Muscle of leg (tissue), 11 donors: ENCODE results near the gene INPP5E. TPM values are rescaled to one million over a fixed set of nuclear protein-coding genes. Genes with fewer than 3 reads are reported as not detected.
"Not testable (repeated sequence)": the region's sequence is repeated elsewhere in the genome, so short reads cannot be mapped to it uniquely, and the experiment has no call there.

Source experiments
- DNase-seq: peaks from one replicate; pipeline ENCODE4 v3.0.0; 2013
- H3K27ac ChIP-seq: one replicate; pipeline ENCODE4 v1.5.1; 2013; ENCODE audit warnings: mild to moderate bottlenecking, low read length, control low read depth
- H3K27me3 ChIP-seq: one replicate; pipeline ENCODE4 v1.6.1; 2013; ENCODE audit warnings: low read length; ENCODE audit not compliant: control insufficient read depth, insufficient read depth
- H3K36me3 ChIP-seq: one replicate; pipeline ENCODE4 v1.6.1; 2013; ENCODE audit warnings: low read length; ENCODE audit not compliant: control insufficient read depth, insufficient read depth
- H3K4me1 ChIP-seq: one replicate; pipeline ENCODE4 v1.6.1; 2013; ENCODE audit warnings: low read length; ENCODE audit not compliant: control insufficient read depth, insufficient read depth
- H3K4me3 ChIP-seq: one replicate; pipeline ENCODE4 v1.5.1; 2013; ENCODE audit warnings: low read length, control low read depth
- H3K9me3 ChIP-seq: replicated peaks from 2 replicates; pipeline ENCODE4 v1.6.1; 2013; ENCODE audit warnings: low read depth, low read length; ENCODE audit not compliant: control insufficient read depth
- WGBS: methylation state at CpG from one replicate; pipeline ENCODE4 v1.1.5; 2013; ENCODE audit warnings: missing lambda C conversion rate; ENCODE audit not compliant: insufficient coverage; 5-methylcytosine and 5-hydroxymethylcytosine counted together
- polyA plus RNA-seq, 8 donors: library from polyadenylated mRNA; unstranded; fragments of 120-200 nt; gene quantifications; one replicate each; pipeline versions ENCODE4 v1.2.1 to v1.2.3, GENCODE V29; 2013; ENCODE audit warnings: inconsistent platforms in 1 of 8, low replicate concordance in 1 of 8; ENCODE audit not compliant: insufficient read length in 8 of 8, insufficient read depth in 1 of 8
- total RNA-seq: library from RNA; stranded (reverse); fragments of 120-200 nt; gene quantifications from one replicate; pipeline ENCODE4 v1.2.4, GENCODE V29; 2013

Gene INPP5E
- total and polyA plus RNA-seq, 9 donors, result 5.9 to 14.4 (median 10.5) TPM

DNA sequence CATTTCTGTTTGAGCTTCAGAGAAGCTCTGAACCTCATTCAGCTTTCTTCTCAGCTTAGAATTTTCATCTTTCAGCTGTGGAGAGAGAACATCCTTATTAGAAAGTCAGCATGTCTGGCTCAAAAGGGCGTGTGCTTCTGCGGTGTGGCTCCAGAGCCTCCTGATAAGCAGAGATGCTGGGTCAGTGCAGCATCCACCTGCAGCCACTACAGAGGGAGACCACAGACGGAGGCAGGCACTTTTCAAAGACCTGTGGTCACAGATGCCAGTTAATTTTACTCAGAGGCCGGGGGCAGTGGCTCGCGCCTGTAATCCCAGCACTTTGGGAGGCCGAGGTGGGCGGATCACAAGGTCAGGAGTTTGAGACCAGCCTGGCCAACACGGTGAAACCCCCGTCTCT lies 33.7 kb downstream of the INPP5E start:
- H3K4me3 ChIP-seq, H3K9me3 ChIP-seq, DNase-seq, H3K27me3 ChIP-seq, H3K27ac ChIP-seq: not testable (repeated sequence)
- Histone ChIP-seq H3K4me1 (peaks cover 12% of the 10 kb centered on the region), H3K36me3 (peaks cover 45% of the 10 kb centered on the region)
- 92% methylated on average over 7 of the region's 10 CpGs for WGBS

DNA sequence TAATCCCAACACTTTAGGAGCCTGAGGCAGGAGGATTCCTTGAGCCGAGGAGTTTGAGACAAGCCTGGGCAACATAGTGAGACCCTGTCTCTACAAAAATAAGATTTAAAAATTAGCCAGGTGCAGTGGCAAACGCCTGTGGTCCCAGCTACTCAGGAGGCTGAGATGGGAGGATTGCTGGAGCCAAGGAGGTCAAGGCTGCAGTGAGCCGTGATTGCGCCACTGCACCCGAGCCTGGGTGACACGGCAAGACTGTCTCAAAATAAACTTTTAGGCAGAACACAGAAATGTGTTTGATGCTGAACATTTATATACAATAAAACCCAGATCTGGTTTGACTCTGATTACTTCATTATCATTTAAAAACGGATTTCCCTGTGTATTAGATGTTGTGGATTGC lies 34.2 kb downstream of the INPP5E start:
- no peak for DNase-seq
- no peaks in the 10 kb centered on the region for H3K9me3 ChIP-seq
- 100% methylated on average over 1 of the region's 7 CpGs for WGBS
- peaks cover 45% of the 10 kb centered on the region for H3K36me3 ChIP-seq
- H3K4me3 ChIP-seq, result no peak overlapping the region
- H3K27ac ChIP-seq, result no peak overlapping the region
- H3K27me3 ChIP-seq, result no peaks in the 10 kb centered on the region
- peaks cover 15% of the 10 kb centered on the region for H3K4me1 ChIP-seq

DNA sequence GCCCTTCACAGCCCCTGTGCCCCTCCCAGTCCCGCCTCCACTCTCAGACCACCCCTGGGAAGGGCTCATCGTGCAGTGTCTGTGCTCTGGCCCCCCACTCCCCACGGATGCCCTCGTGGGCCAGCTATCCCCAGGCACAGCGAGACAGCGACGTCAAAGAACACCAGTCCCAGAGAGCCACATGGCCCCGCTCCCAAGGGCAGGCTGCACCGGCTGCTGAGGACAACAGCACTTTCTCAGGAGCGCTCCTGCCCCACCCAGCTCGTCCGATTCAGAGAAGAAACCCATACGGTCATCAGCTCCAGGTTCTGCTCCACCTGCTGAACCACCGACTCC lies 34.9 kb downstream of the INPP5E start:
- Histone ChIP-seq H3K27me3 (no peaks in the 10 kb centered on the region), H3K9me3 (no peaks in the 10 kb centered on the region), H3K36me3 (peaks cover 45% of the 10 kb centered on the region), H3K4me3 (no peak overlapping the region), H3K4me1 (peaks cover 16% of the 10 kb centered on the region), H3K27ac (no peak overlapping the region)
- no peak for DNase-seq
- WGBS, result 89% methylated on average over 14 of the region's 14 CpGs

DNA sequence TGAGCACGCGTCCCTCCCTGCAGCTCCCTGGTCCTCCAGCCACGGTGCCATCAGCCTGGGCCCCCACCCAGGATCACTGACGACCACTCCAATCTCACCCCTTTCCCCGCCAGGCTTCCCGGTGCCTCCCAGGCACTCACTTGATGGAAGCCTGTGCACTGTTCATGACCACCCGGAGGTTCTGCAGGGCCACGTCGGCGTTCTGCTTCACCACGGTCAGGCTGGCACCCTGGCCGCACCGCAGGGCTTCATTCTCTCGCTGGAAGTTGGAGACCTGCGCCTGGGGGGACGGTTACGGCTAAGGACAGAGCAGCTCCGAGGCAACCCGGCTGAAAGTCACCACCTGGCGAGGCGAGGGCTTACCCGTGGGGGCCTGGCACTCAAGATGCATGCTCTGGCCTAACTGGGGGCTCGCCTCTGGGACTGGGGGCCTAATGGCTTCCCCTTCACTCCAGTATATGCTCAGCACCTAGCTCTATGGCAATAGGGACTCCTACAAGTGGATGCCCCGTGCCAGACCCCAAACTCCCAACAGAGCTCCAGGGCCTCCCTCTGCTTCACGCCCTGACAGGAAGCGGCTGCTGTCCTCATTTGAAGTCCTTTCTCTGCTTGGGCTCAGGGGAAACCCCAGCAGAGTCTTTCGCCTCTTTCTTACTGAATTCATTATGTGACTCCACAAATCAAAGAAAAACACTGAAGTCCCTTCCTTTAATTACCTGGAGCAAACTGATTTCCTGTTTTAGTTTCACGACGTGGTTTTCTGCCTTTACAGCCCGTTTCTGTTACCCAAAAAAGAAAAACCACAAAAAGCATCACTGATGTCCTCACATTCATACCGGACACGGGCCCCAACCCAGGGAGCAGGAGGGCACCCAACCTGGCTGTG lies 35.5 kb downstream of the INPP5E start:
- 90% methylated on average over 29 of the region's 32 CpGs for WGBS
- Histone ChIP-seq H3K36me3 (peaks cover 45% of the 10 kb centered on the region), H3K9me3 (no peaks in the 10 kb centered on the region), H3K27ac (no peak overlapping the region), H3K4me1 (peaks cover 13% of the 10 kb centered on the region), H3K4me3 (no peak overlapping the region), H3K27me3 (no peaks in the 10 kb centered on the region)
- no peak for DNase-seq

DNA sequence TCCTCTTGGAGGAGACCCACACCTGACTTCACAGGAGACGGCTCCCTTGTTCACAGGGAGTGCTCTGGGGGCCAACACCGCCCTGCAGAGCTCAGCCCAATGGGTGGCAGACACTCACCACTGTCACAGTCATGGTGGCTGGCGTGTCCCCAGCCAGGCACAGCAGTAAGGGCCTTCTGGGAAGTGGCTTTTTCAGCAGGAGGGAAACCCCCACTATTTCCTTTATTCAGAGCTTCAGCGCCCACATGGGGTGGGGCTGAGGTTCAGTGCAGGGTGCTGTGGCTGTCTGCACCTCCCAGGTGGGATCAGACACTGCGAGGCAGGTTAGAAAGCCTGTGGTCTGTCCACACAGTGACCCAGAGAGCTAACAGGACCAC lies 36.1 kb downstream of the INPP5E start:
- Histone ChIP-seq H3K27ac (no peak overlapping the region), H3K4me1 (peaks cover 17% of the 10 kb centered on the region), H3K4me3 (no peak overlapping the region), H3K9me3 (no peaks in the 10 kb centered on the region), H3K36me3 (peaks cover 49% of the 10 kb centered on the region), H3K27me3 (no peaks in the 10 kb centered on the region)
- 84% methylated on average over 3 of the region's 5 CpGs for WGBS
- no peak for DNase-seq

DNA sequence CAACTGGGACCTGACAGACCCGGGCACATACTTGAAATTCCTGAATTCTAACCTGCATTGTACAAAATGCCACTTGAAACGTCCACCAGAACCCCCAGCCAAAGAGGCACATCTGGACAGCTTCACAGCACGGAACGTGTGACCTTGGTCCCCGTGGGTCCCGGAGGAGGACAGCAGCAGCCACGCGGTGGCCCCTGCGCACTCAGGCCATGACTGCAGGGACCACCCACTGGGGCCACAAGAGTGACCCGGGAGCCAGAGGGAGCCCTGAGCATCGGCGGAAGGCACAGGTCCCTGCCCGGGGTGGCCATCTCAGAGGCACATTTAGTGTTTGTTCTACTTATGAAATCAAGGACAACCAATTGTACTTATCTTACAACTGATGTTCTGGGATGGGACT lies 37.6 kb downstream of the INPP5E start:
- peaks cover 18% of the 10 kb centered on the region for H3K4me1 ChIP-seq
- DNase-seq, result no peak
- H3K4me3 ChIP-seq, result no peak overlapping the region
- no peak overlapping the region for H3K27ac ChIP-seq
- H3K27me3 ChIP-seq, result no peaks in the 10 kb centered on the region
- no peaks in the 10 kb centered on the region for H3K9me3 ChIP-seq
- H3K36me3 ChIP-seq, result peaks cover 51% of the 10 kb centered on the region
- WGBS, result 59% methylated on average over 9 of the region's 13 CpGs

DNA sequence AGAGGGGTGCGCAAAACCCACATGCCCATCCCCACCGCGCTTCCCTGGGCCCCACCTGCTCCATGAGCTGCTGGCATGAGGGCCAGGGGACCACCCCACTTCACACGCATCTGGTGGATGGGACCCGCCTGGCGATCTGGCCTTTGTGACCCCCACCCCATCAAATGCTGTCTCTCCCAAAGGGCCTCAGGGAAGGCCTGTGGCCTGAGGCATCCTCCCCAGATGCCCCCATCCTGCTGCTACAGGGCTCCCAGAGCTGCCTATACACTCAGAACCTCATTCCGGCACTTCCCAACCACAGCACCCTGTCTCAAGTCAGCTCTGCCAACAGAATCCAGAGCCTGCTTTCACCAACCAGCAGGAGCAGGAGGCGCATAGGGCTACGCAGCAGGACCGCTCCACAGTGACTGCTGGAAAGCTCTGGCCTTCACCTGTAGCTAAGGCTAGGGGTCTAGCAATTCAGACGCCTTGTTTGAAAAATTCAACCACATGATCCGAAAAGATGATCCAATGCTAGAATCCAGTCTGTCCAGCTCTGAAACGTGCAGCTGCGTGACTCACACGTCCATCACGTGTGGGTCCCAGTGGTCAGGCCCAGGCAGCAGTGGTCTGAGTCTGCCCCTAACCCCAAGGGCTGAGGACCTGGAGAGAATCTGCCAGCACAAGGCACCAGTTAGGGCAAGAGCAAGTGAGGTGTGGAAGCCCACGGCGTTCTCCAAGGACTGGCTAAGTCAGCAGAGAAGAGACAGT lies 38.3 kb downstream of the INPP5E start:
- no peak for DNase-seq
- Histone ChIP-seq H3K27ac (no peak overlapping the region), H3K9me3 (no peaks in the 10 kb centered on the region), H3K27me3 (no peaks in the 10 kb centered on the region), H3K4me3 (no peak overlapping the region), H3K4me1 (peaks cover 18% of the 10 kb centered on the region), H3K36me3 (peaks cover 52% of the 10 kb centered on the region)
- 85% methylated on average over 14 of the region's 18 CpGs for WGBS

DNA sequence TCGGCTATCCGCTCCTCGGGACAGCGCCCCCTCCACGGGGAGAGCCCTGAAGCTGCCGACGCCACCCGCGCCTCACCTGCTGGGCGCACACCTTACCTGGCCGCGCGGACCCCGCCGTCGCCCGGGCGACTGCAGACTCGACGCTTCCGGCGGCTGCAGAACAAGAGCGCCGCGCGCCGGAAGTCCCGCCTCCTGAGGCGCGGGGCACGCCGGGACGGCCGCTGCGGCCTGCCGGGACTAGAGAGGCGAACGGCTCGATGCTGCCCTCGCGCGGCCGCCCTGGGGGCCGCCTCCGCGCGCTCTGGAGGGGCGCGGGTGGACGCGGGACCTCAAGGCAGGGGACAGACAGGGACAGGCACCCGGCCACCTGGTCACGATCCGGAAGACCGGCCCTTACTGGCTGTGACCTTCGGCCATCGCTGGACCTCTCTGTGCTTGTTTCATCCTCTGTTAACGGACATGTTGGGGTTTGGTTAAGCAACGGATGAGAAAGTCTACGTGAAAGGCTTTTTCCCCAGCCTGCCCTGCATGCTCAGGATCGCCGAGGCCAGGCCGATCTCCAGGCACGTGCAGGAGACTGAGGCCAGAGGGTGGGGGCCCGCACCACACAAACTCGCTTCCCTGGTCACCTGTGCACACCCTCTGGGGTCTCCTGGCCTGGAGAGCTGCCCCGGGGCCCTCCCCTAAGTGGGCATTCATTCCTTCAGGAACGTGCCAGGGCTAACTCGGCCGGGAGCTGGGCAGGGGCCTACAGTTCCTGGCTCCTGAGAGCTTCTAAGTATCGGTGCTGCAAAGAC lies 39.4 kb downstream of the INPP5E start, which contains the start of gene SNAPC4:
TSS of gene SNAPC4 (minus strand) at position 133 of the 797 bp plus-strand sequence. CDS start 1,742 bp downstream, outside the sequence.
- Histone ChIP-seq H3K27me3 (no peaks in the 10 kb centered on the region), H3K4me3 (peak within 1 kb of the TSS; percentile 59), H3K36me3 (peaks cover 60% of the 10 kb centered on the region), H3K4me1 (peaks cover 18% of the 10 kb centered on the region), H3K9me3 (no peaks in the 10 kb centered on the region), H3K27ac (no peak within 1 kb of the TSS)
- DNase-seq, result peak; percentile 94
- WGBS, result 6% methylated on average over 68 of the region's 71 CpGs

DNA sequence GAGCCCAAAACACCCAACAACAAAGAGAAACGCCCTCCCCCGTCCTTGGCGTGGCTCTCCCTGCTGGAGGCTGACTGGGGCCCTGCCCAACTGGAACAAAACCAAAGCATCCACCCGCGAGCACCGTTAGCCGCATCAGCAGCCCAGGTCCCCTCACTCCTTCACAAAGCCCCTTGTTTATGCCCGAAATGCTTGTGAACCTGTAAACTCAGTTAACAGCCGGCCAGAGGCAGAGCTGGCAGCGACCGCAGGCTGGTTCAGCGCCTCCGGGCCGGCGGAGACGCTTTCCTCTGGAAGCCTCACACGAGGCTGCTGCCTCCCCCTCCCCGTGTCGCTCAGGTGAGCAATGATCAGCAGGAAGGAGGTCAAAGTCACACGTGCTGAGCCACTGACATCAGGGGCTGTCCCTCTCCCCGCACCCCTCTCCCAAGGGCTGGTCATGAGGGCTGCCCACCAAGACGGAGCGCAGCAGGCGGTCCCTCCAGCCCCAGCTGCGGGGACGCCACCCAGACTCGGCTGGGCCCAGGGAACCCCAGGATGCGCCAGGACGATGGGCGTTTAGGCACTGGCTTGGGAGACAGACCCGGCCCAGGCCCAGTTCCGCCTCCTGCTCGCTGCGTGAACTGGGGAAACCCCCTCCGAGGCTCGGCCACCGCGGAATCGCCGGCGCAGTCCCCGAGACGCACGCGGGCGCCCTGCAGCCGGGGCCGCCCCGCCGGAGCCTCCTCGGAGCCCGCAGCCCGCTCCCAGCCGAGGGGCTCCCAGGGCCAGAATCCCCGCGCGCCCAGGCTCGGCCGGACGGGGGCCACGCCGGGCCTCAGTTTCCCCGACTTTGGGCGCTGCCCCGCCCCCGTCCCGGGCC lies 40.2 kb downstream of the INPP5E start:
- peaks cover 60% of the 10 kb centered on the region for H3K36me3 ChIP-seq
- H3K4me1 ChIP-seq, result peaks cover 18% of the 10 kb centered on the region
- H3K27me3 ChIP-seq, result no peaks in the 10 kb centered on the region
- 1% methylated on average over 67 of the region's 67 CpGs for WGBS
- no peak for DNase-seq
- H3K27ac ChIP-seq, result no peak overlapping the region
- H3K4me3 ChIP-seq, result peak overlapping the region; percentile 59
- H3K9me3 ChIP-seq, result no peaks in the 10 kb centered on the region
